K562 (cell line): ENCODE results near the gene CARD8. TPM values are rescaled to one million over a fixed set of nuclear protein-coding genes. Genes with fewer than 3 reads are reported as not detected.

Source experiments
- BRD9 ChIP-seq: fragments of 450-650 bp; IDR thresholded peaks from 2 replicates; pipeline ENCODE4 v1.6.1; 2018; ENCODE audit warnings: low read depth; ENCODE audit not compliant: partially characterized antibody
- CBFA2T3 ChIP-seq: fragments of 450-650 bp; IDR thresholded peaks from 2 replicates; pipeline ENCODE4 v1.6.1; 2017
- LARP7 ChIP-seq: fragments of 450-650 bp; IDR thresholded peaks from 2 replicates; pipeline ENCODE4 v1.6.1; 2016
- MCM5 ChIP-seq: fragments of 450-650 bp; IDR thresholded peaks from 2 replicates; pipeline ENCODE4 v1.6.1; 2016; ENCODE audit warnings: low read depth
- NFYB ChIP-seq: IDR thresholded peaks from 2 replicates; pipeline ENCODE4 v1.6.1; 2011; ENCODE audit warnings: mild to moderate bottlenecking, moderate library complexity; ENCODE audit not compliant: insufficient read length; ENCODE audit errors: extremely low read depth
- RBBP5 ChIP-seq: fragments of 200-600 bp; sonication (generic); IDR thresholded peaks from 2 replicates; pipeline ENCODE4 v1.6.1; 2012; ENCODE audit warnings: borderline replicate concordance, mild to moderate bottlenecking, low read length, control low read depth, inconsistent platforms; ENCODE audit not compliant: insufficient read depth, poor library complexity, severe bottlenecking
- TAF1 ChIP-seq: IDR thresholded peaks from 2 replicates; pipeline ENCODE4 v1.6.1; 2011; ENCODE audit warnings: mild to moderate bottlenecking, low read length, moderate library complexity; ENCODE audit not compliant: insufficient read depth, control insufficient read depth, severe bottlenecking; ENCODE audit errors: extremely low read depth
- TAL1 ChIP-seq: fragments of 450-650 bp; IDR thresholded peaks from 2 replicates; pipeline ENCODE4 v1.6.1; 2016; ENCODE audit warnings: mild to moderate bottlenecking
- ZFP1 ChIP-seq: fragments of 450-650 bp; formaldehyde crosslinking; IDR thresholded peaks from 2 replicates; pipeline ENCODE4 v1.4.0; 2020; ENCODE audit warnings: mild to moderate bottlenecking, mixed read lengths
- ZFPM2 ChIP-seq: fragments of 250-450 bp; sonication (Bioruptor Pico); IDR thresholded peaks from 2 replicates; pipeline ENCODE4 v1.5.1; 2022; ENCODE audit warnings: mild to moderate bottlenecking
- ZKSCAN8 ChIP-seq: fragments of 200-800 bp; sonication (Bioruptor generic); IDR thresholded peaks from 2 replicates; pipeline ENCODE4 v1.6.1; 2016; ENCODE audit warnings: missing genetic modification characterization, missing compliant biosample characterization
- ZNF140 ChIP-seq: fragments of 250-450 bp; sonication (Bioruptor Pico); IDR thresholded peaks from 2 replicates; pipeline ENCODE4 v1.8.0; 2021; ENCODE audit warnings: moderate library complexity, mild to moderate bottlenecking, inconsistent platforms
- ZNF197 ChIP-seq: fragments of 200-800 bp; sonication (Bioruptor generic); IDR thresholded peaks from 2 replicates; pipeline ENCODE4 v1.6.1; 2016; ENCODE audit warnings: low read depth, missing genetic modification characterization, missing compliant biosample characterization
- ZNF23 ChIP-seq: fragments of 250-450 bp; sonication (Bioruptor Pico); IDR thresholded peaks from 2 replicates; pipeline ENCODE4 v1.4.0; 2020; ENCODE audit warnings: mild to moderate bottlenecking
- ZNF407 ChIP-seq: fragments of 450-650 bp; IDR thresholded peaks from 2 replicates; pipeline ENCODE4 v1.6.1; 2016; ENCODE audit warnings: low read depth
- ZZZ3 ChIP-seq: fragments of 450-650 bp; IDR thresholded peaks from 2 replicates; pipeline ENCODE4 v1.6.1; 2016; ENCODE audit warnings: antibody characterized with exemption, mild to moderate bottlenecking, moderate library complexity
- polyA plus RNA-seq, 8 experiments: library from polyadenylated mRNA; depleted of rRNA in 4 of 8; stranded (reverse) in 5 of 8; unstranded in 3 of 8; fragments of >200 nt; fragmentation: Nextera tagmentation in 2 of 8; fragmentation: Illumina TruSeq in 1 of 8; extraction: Ambion mirVana in 2 of 8; extraction: Trizol in 1 of 8; gene quantifications; 2 replicates each; pipeline versions ENCODE4 v1.2.1 to v1.2.3, GENCODE V29; 2011 to 2014; ENCODE audit warnings: inconsistent platforms in 1 of 8, missing spikeins in 1 of 8
- total RNA-seq, 7 experiments: library from RNA; depleted of rRNA in 6 of 7; stranded (reverse); fragments of >200 nt in 6 of 7; fragmentation: Illumina TruSeq in 2 of 7; extraction: Trizol in 2 of 7; gene quantifications; 2 replicates each; pipeline versions ENCODE4 v1.2.1 to v1.2.3, GENCODE V29; 2011 to 2021; ENCODE audit warnings: low replicate concordance in 1 of 7
- TF ChIP-seq, protein P1 (sequence below): fragments of 450-650 bp; IDR thresholded peaks from 2 replicates; pipeline ENCODE4 v1.7.1; 2018; ENCODE audit warnings: mild to moderate bottlenecking, low read depth; ENCODE audit not compliant: partially characterized antibody

CARD8 gene
- total and polyA plus RNA-seq, 9 of the 15 experiments (the other 6 are each of a cell fraction or from before 2014, with no cell fraction given) = 11.5 to 26.4 (median 20.8) TPM

- TF ChIP-seq ZNF407 = no peak
- TF ChIP-seq ZNF197 = peak; percentile 89; the same call in 1 of the 2 replicates
- TF ChIP-seq ZFPM2 (CRISPR knock-in tag) = no peak
- TF ChIP-seq ZNF140 (CRISPR knock-in tag) = no peak
- peak; percentile 65 for TF ChIP-seq BRD9
- TF ChIP-seq MCM5 = no peak
- no peak; the same call in 1 of the 2 replicates for TF ChIP-seq TAL1
- peak; percentile 99 for TF ChIP-seq TAF1
- no peak for TF ChIP-seq CBFA2T3
- peak; percentile 27 for TF ChIP-seq RBBP5
- TF ChIP-seq, protein P1, sequence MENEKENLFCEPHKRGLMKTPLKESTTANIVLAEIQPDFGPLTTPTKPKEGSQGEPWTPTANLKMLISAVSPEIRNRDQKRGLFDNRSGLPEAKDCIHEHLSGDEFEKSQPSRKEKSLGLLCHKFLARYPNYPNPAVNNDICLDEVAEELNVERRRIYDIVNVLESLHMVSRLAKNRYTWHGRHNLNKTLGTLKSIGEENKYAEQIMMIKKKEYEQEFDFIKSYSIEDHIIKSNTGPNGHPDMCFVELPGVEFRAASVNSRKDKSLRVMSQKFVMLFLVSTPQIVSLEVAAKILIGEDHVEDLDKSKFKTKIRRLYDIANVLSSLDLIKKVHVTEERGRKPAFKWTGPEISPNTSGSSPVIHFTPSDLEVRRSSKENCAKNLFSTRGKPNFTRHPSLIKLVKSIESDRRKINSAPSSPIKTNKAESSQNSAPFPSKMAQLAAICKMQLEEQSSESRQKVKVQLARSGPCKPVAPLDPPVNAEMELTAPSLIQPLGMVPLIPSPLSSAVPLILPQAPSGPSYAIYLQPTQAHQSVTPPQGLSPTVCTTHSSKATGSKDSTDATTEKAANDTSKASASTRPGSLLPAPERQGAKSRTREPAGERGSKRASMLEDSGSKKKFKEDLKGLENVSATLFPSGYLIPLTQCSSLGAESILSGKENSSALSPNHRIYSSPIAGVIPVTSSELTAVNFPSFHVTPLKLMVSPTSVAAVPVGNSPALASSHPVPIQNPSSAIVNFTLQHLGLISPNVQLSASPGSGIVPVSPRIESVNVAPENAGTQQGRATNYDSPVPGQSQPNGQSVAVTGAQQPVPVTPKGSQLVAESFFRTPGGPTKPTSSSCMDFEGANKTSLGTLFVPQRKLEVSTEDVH = peak; percentile 94
- TF ChIP-seq ZZZ3 = no peak
- TF ChIP-seq ZFP1 (CRISPR knock-in tag) = no peak
- TF ChIP-seq ZNF23 (CRISPR knock-in tag) = no peak
- TF ChIP-seq ZKSCAN8 (CRISPR knock-in tag) = no peak
- TF ChIP-seq NFYB = no peak
- no peak for TF ChIP-seq LARP7
Observed at GRCh38 chr19:48255376-48256303, at the start of gene CARD8 (continued).
